ENCODE results near the gene BACE2. TPM values are rescaled to one million over a fixed set of nuclear protein-coding genes. Genes with fewer than 3 reads are reported as not detected.
"Not testable (repeated sequence)": the region's sequence is repeated elsewhere in the genome, so short reads cannot be mapped to it uniquely, and the experiment has no call there.

BACE2 gene
- total RNA-seq, 1 donor from 2014 or later, result 49.5 TPM

- Mint-ChIP-seq H3K9me3 (ENCODE audit: unreplicated experiment) (peaks cover 7% of the 10 kb centered on the region), H3K4me1 (ENCODE audit: unreplicated experiment) (no peaks in the 10 kb centered on the region), H3K27me3 (ENCODE audit: unreplicated experiment) (peaks cover 37% of the 10 kb centered on the region), H3K4me3 (ENCODE audit: unreplicated experiment) (no peak overlapping the region), H3K27ac (ENCODE audit: unreplicated experiment) (no peak overlapping the region), H3K36me3 (ENCODE audit: unreplicated experiment) (no peaks in the 10 kb centered on the region)
- no peak for TF ChIP-seq CTCF (IDR thresholded peaks at IDR 0.05)
- DNase-seq (ENCODE audit: extremely low spot score, unreplicated experiment), result no peak
Measured at GRCh38 chr21:41307219-41307618, 139.3 kb downstream of the BACE2 start.

GRCh38 chr21:41313285-41314164 lies 145.6 kb downstream of the BACE2 start:
- not testable (repeated sequence) for H3K4me3 Mint-ChIP-seq (ENCODE audit: unreplicated experiment); H3K4me1 Mint-ChIP-seq (ENCODE audit: unreplicated experiment); DNase-seq (ENCODE audit: extremely low spot score, unreplicated experiment); H3K9me3 Mint-ChIP-seq (ENCODE audit: unreplicated experiment); H3K27ac Mint-ChIP-seq (ENCODE audit: unreplicated experiment); H3K36me3 Mint-ChIP-seq (ENCODE audit: unreplicated experiment)
- H3K27me3 Mint-ChIP-seq (ENCODE audit: unreplicated experiment), result peaks cover 54% of the 10 kb centered on the region

GRCh38 chr21:41315726-41316125 lies 147.8 kb downstream of the BACE2 start:
- no peak for TF ChIP-seq CTCF (IDR thresholded peaks at IDR 0.05)
- Mint-ChIP-seq H3K27ac (ENCODE audit: unreplicated experiment) (no peak overlapping the region), H3K4me1 (ENCODE audit: unreplicated experiment) (peaks cover 3% of the 10 kb centered on the region), H3K36me3 (ENCODE audit: unreplicated experiment) (no peaks in the 10 kb centered on the region), H3K27me3 (ENCODE audit: unreplicated experiment) (peaks cover 51% of the 10 kb centered on the region), H3K4me3 (ENCODE audit: unreplicated experiment) (no peak overlapping the region), H3K9me3 (ENCODE audit: unreplicated experiment) (no peaks in the 10 kb centered on the region)
- no peak for DNase-seq (ENCODE audit: extremely low spot score, unreplicated experiment)

GRCh38 chr21:41316200-41317062 lies 148.5 kb downstream of the BACE2 start, which contains the start of gene FAM3B:
Gene FAM3B (plus strand): TSS chr21:41316801. CDS start chr21:41316880, 79 bp downstream.
- Mint-ChIP-seq H3K27ac (ENCODE audit: unreplicated experiment) (no peak within 1 kb of the TSS), H3K9me3 (ENCODE audit: unreplicated experiment) (no peaks in the 10 kb centered on the region), H3K27me3 (ENCODE audit: unreplicated experiment) (peaks cover 54% of the 10 kb centered on the region), H3K4me3 (ENCODE audit: unreplicated experiment) (no peak within 1 kb of the TSS), H3K4me1 (ENCODE audit: unreplicated experiment) (peaks cover 3% of the 10 kb centered on the region), H3K36me3 (ENCODE audit: unreplicated experiment) (no peaks in the 10 kb centered on the region)
- no peak for TF ChIP-seq CTCF (IDR thresholded peaks at IDR 0.05)
- no peak for DNase-seq (ENCODE audit: extremely low spot score, unreplicated experiment)

GRCh38 chr21:41317063-41317392 lies 149.1 kb downstream of the BACE2 start:
- no peak overlapping the region for H3K4me3 Mint-ChIP-seq (ENCODE audit: unreplicated experiment)
- TF ChIP-seq CTCF (IDR thresholded peaks at IDR 0.05), result no peak
- H3K9me3 Mint-ChIP-seq (ENCODE audit: unreplicated experiment), result no peaks in the 10 kb centered on the region
- no peak for DNase-seq (ENCODE audit: extremely low spot score, unreplicated experiment)
- H3K36me3 Mint-ChIP-seq (ENCODE audit: unreplicated experiment), result no peaks in the 10 kb centered on the region
- H3K27ac Mint-ChIP-seq (ENCODE audit: unreplicated experiment), result no peak overlapping the region
- peaks cover 51% of the 10 kb centered on the region for H3K27me3 Mint-ChIP-seq (ENCODE audit: unreplicated experiment)
- H3K4me1 Mint-ChIP-seq (ENCODE audit: unreplicated experiment), result peaks cover 3% of the 10 kb centered on the region

All from osteocyte (in vitro differentiated cells).